ENCODE results near the gene JAKMIP2. TPM values are rescaled to one million over a fixed set of nuclear protein-coding genes. Genes with fewer than 3 reads are reported as not detected.

The JAKMIP2 gene
- total RNA-seq, 1 experiment from 2014 or later = not detected

- peaks cover 6% of the 10 kb centered on the region for H3K27me3 ChIP-seq
- DNase-seq = no peak
- H3K4me3 ChIP-seq = no peak overlapping the region
- H3K9me3 ChIP-seq = no peaks in the 10 kb centered on the region
- H3K36me3 ChIP-seq = no peaks in the 10 kb centered on the region
Measured at GRCh38 chr5:147693233-147693632, 89.3 kb downstream of the JAKMIP2 start.

DNA sequence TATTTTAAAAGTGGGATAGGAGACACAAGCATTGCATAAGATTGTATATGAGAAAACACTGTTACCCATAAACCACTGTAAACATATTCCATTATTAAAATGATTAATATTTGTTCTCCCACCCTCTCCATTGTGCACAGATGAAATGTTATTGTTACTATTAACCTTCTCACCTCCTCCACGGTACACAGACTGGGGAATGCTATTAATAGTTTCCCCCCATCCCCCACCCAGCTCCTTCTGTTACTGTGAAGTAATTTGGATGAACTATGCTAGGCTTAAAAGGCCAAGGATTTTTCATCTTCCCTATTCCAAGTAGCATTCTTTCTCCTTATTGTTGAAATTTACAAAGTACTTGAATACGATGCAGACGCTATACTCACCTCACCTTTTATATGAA is 91.4 kb downstream of the JAKMIP2 start:
- no peak for DNase-seq
- H3K9me3 ChIP-seq = no peaks in the 10 kb centered on the region
- H3K36me3 ChIP-seq = no peaks in the 10 kb centered on the region
- peaks cover 6% of the 10 kb centered on the region for H3K27me3 ChIP-seq
- H3K4me3 ChIP-seq = no peak overlapping the region

- Histone ChIP-seq H3K27me3 (peaks cover 6% of the 10 kb centered on the region), H3K36me3 (no peaks in the 10 kb centered on the region), H3K9me3 (no peaks in the 10 kb centered on the region), H3K4me3 (no peak overlapping the region)
- no peak for DNase-seq
Measured at GRCh38 chr5:147690595-147690994, 91.9 kb downstream of the JAKMIP2 start.

DNA sequence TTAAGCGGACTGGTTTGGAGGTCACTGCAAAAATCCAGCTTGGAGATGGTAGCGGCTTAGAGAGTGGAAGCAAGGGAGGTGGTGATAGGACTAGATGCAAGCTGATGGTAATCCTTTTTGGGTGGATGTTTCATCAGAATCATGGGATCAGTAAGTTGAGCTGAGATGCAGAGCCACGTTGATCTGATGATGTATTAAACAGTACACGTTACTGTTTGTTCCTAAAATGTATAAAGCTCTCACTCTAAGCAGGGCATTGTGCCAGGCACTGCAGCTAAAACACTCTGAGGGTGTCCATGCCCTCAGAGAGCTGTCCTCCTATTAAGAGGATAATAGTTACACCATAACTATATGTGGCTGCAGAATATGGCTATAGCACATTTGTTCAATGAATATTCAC is 93.1 kb downstream of the JAKMIP2 start:
- Histone ChIP-seq H3K36me3 (no peaks in the 10 kb centered on the region), H3K9me3 (no peaks in the 10 kb centered on the region), H3K4me3 (no peak overlapping the region), H3K27me3 (peaks cover 6% of the 10 kb centered on the region)
- no peak for DNase-seq

GRCh38 chr5:147688656-147689356 is 93.7 kb downstream of the JAKMIP2 start:
- peak; percentile 81 for DNase-seq
- Histone ChIP-seq H3K9me3 (no peaks in the 10 kb centered on the region), H3K36me3 (no peaks in the 10 kb centered on the region), H3K4me3 (no peak overlapping the region), H3K27me3 (peaks cover 6% of the 10 kb centered on the region)

DNA sequence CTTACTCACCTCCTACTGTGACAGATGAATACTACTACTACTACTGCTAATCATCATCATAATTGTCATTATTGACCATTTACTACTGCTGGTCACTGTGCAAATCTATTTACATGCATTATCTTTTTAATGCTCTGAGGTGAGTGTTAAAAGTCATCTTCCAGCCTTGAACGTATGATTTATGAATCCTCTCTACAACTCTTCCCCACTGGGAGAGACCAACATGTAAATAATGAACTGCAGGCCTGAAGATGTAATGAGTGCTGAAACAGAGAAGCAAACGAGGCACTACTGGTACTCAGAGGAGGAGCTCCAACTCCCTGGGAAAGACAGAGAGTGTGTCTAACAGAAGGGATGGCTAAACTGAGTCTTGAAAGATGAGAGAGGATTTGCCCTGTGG is 95.4 kb downstream of the JAKMIP2 start:
- no peaks in the 10 kb centered on the region for H3K9me3 ChIP-seq
- DNase-seq = no peak
- H3K36me3 ChIP-seq = no peaks in the 10 kb centered on the region
- H3K4me3 ChIP-seq = no peak overlapping the region
- no peaks in the 10 kb centered on the region; the same call in 1 of the 2 replicates for H3K27me3 ChIP-seq

DNA sequence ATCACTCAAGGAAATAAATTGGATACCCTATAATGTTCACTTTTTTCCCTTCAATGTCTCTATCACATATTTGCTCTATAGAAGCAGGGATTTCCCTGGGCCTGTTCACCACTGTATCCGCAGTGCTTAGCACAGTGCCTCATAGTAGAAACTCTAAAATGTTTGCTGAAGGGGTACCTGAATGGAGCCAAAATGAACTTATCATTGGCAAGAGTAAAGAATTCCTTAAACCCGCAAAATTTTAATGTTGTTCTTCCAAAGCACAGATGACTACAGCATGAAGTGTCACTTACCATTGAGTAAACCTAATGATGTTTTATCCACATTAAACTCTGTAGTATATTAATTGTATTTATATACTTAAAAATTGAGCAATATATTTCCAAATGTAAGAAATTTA is 96.1 kb downstream of the JAKMIP2 start:
- Histone ChIP-seq H3K9me3 (no peaks in the 10 kb centered on the region), H3K36me3 (no peaks in the 10 kb centered on the region), H3K27me3 (no peaks in the 10 kb centered on the region; the same call in 1 of the 2 replicates), H3K4me3 (no peak overlapping the region)
- no peak for DNase-seq

GRCh38 chr5:147685993-147686392 is 96.5 kb downstream of the JAKMIP2 start:
- no peaks in the 10 kb centered on the region for H3K9me3 ChIP-seq
- no peaks in the 10 kb centered on the region for H3K36me3 ChIP-seq
- H3K27me3 ChIP-seq = no peaks in the 10 kb centered on the region; the same call in 1 of the 2 replicates
- DNase-seq = peak; percentile 80
- H3K4me3 ChIP-seq = no peak overlapping the region

DNA sequence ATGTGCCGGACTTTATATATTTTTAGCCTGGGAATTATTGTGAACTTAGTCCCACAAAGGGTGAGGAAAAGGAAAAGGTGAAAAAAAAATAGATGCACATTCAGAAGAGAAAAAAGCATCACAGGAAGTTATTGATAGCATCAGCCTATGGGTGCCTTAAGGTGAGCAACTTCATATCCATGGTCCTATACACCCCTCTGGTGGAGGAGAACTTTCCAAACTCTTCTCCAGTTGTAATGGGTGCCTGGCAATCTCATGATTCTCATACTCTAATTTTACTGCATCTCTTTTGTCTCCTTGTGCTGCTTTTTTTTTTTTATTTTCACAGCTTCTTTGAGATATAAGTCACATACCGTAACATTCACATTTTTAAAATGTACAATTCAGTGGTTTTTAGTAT is 107.4 kb downstream of the JAKMIP2 start:
- Histone ChIP-seq H3K4me3 (no peak overlapping the region), H3K36me3 (no peaks in the 10 kb centered on the region), H3K27me3 (peaks cover 9% of the 10 kb centered on the region), H3K9me3 (no peaks in the 10 kb centered on the region)
- DNase-seq = no peak

DNA sequence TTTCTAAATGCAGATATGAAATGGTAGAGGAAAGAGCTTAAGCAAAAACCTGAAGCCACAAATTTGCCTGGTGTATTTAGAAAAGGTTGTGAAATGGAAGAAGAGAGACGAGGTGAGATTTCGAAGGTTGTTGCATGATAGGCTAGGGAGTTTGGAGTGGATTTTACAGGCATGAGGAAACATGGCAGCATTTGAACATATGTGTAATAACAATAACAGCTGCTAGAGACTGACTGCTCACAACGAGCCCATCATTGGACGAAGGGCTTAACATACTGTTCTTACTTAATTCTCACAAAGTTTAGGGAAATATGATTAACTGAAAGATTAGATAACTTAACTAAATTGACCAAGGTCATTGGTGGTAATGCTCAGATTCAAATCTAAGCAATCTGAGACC is 108.1 kb downstream of the JAKMIP2 start:
- DNase-seq = no peak
- H3K36me3 ChIP-seq = no peaks in the 10 kb centered on the region
- H3K4me3 ChIP-seq = no peak overlapping the region
- peaks cover 6% of the 10 kb centered on the region for H3K27me3 ChIP-seq
- H3K9me3 ChIP-seq = no peaks in the 10 kb centered on the region

- peaks cover 2% of the 10 kb centered on the region; the same call in 1 of the 2 replicates for H3K27me3 ChIP-seq
Measured at GRCh38 chr5:147673791-147674190, 108.7 kb downstream of the JAKMIP2 start.

GRCh38 chr5:147673266-147673665 is 109.3 kb downstream of the JAKMIP2 start:
- H3K4me3 ChIP-seq = no peak overlapping the region
- no peaks in the 10 kb centered on the region for H3K36me3 ChIP-seq
- no peaks in the 10 kb centered on the region for H3K9me3 ChIP-seq
- DNase-seq = no peak
- H3K27me3 ChIP-seq = peaks cover 2% of the 10 kb centered on the region; the same call in 1 of the 2 replicates

More at GRCh38 chr5:147673791-147674190, 108.7 kb downstream of the JAKMIP2 start:
- no peak overlapping the region for H3K4me3 ChIP-seq
- H3K9me3 ChIP-seq = no peaks in the 10 kb centered on the region
- no peak for DNase-seq
- no peaks in the 10 kb centered on the region for H3K36me3 ChIP-seq

- Histone ChIP-seq H3K4me3 (no peak overlapping the region), H3K9me3 (no peaks in the 10 kb centered on the region), H3K27me3 (peaks cover 7% of the 10 kb centered on the region), H3K36me3 (no peaks in the 10 kb centered on the region)
- no peak for DNase-seq
Measured at GRCh38 chr5:147671365-147671764, 111.2 kb downstream of the JAKMIP2 start.

- H3K27me3 ChIP-seq = peaks cover 9% of the 10 kb centered on the region
- H3K4me3 ChIP-seq = no peak overlapping the region
- no peaks in the 10 kb centered on the region for H3K36me3 ChIP-seq
- H3K9me3 ChIP-seq = no peaks in the 10 kb centered on the region
- DNase-seq = no peak
Measured at GRCh38 chr5:147670815-147671214, 111.7 kb downstream of the JAKMIP2 start.

- H3K9me3 ChIP-seq = no peaks in the 10 kb centered on the region
- no peak overlapping the region for H3K4me3 ChIP-seq
- H3K36me3 ChIP-seq = no peaks in the 10 kb centered on the region
- H3K27me3 ChIP-seq = peaks cover 18% of the 10 kb centered on the region
- peak; percentile 70 for DNase-seq
Measured at GRCh38 chr5:147669169-147669869, 113.2 kb downstream of the JAKMIP2 start.

DNA sequence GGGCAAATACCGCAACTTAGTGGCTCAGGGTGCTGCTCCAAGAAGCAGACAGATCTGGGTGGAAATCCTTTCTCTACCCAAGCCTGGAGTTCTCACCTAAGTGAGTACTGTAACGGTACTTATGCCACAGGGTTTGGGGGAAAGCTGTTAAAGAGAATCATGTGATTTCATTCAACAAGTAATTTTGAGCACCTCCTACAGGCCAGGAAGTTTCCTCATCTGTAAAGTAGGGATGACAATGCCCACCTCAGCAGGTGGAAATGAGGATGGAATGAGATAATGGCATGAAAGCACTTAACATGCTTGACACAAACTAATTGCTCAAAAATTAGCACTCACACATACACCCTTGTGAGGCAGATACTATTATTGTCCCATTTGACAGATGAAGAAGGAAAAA is 114.1 kb downstream of the JAKMIP2 start:
- Histone ChIP-seq H3K9me3 (no peaks in the 10 kb centered on the region), H3K27me3 (peaks cover 17% of the 10 kb centered on the region), H3K36me3 (no peaks in the 10 kb centered on the region)

GRCh38 chr5:147667363-147667762 is 115.2 kb downstream of the JAKMIP2 start:
- Histone ChIP-seq H3K9me3 (no peaks in the 10 kb centered on the region), H3K27me3 (peaks cover 16% of the 10 kb centered on the region), H3K36me3 (no peaks in the 10 kb centered on the region), H3K4me3 (no peak overlapping the region)
- no peak for DNase-seq

More for the DNA sequence above, 114.1 kb downstream of the JAKMIP2 start:
- DNase-seq = no peak
- no peak overlapping the region for H3K4me3 ChIP-seq

DNA sequence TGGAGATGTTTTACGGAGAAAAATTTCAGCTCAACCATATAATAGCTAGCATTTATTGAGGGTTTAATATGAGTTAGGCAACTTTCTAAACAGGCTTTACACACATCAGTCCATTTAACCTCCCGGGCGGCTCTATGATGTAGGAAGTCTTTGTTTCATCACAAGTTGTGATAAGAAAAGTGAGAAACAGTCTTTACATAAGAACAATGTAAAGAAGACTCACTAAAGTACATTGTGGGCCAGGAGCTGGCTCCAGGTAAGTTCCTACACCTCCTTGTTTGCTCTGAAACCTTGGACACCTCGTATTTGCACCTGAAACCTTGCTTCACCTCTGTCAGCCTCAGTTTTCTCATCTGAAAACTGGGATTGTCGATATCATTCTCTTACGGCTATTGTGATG is 116.1 kb downstream of the JAKMIP2 start:
- no peak for DNase-seq
- Histone ChIP-seq H3K36me3 (no peaks in the 10 kb centered on the region), H3K4me3 (no peak overlapping the region), H3K9me3 (no peaks in the 10 kb centered on the region), H3K27me3 (peaks cover 19% of the 10 kb centered on the region)
